ENCODE results near the gene LZIC.

DNA sequence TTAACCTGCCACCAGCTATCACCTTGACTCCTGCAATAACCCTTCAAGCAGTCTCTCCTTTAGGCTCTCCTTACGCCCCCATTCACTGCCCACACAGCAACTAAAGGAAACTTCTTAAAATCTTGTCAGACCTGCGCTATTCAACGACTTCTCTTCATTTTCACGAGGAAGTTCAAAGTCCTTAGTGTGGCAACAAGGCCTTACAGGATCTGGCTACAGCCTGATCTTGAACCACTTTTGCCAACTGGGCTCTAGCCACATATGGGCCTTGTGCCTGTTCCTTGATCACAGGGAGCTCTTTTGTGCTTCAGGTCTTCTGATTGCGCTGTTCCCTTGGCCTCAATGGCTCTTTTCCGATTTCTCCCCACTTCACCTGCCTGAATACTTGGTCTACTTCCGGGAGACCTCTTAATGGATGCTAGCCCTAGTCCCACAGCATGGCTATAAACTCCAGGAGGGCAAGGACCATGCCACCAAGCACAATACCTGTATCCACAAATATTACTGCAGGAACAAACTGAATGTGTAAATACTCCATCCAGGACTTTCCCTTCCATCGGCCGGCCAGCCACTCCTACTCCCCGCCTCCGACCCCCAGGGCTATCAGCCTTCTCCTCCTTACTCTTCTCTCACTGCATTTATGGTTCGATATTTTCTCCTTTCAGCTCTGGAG is 30.8 kb downstream of the LZIC start:
- TF ChIP-seq, protein P1, sequence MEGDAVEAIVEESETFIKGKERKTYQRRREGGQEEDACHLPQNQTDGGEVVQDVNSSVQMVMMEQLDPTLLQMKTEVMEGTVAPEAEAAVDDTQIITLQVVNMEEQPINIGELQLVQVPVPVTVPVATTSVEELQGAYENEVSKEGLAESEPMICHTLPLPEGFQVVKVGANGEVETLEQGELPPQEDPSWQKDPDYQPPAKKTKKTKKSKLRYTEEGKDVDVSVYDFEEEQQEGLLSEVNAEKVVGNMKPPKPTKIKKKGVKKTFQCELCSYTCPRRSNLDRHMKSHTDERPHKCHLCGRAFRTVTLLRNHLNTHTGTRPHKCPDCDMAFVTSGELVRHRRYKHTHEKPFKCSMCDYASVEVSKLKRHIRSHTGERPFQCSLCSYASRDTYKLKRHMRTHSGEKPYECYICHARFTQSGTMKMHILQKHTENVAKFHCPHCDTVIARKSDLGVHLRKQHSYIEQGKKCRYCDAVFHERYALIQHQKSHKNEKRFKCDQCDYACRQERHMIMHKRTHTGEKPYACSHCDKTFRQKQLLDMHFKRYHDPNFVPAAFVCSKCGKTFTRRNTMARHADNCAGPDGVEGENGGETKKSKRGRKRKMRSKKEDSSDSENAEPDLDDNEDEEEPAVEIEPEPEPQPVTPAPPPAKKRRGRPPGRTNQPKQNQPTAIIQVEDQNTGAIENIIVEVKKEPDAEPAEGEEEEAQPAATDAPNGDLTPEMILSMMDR (conservative IDR thresholded peaks at IDR 0.05 in 1 of 2, IDR thresholded peaks at IDR 0.05 in 1 of 2; ENCODE audit: low read depth in 1 of 2, low read length in 2 of 2), result no peak
- no peak for TF ChIP-seq EZH2 (IDR thresholded peaks at IDR 0.05; ENCODE audit: low read length, missing control alignments)
